CD4-positive, alpha-beta T cell treated with Interleukin-15 for 4 hours (primary cell): ENCODE results near the gene BIRC2.

ENCODE experiments used
- DNase-seq: peaks from one replicate; pipeline ENCODE4 v3.0.0-alpha.2; 2020; ENCODE audit warnings: low spot score

BIRC2 gene

DNA sequence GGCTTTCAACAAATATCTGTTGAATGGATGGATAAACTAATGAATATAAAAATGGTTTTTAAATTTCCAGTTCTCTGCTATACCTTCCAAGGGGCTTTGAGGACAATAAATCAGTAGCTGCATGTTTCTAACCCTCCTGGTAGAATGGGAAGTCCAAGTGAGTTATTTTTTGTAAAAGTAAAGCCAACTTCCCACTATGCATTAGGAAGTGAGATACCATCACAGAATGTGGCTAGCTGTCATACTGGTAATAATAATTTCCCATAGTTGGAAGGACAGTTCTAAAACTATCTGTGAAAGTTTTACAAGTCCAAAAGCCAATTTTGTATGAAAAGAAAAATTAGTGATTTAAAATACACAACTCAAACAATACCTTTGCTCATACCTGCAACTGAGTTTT is 55.5 kb downstream of the BIRC2 start:
- DNase-seq = no peak

DNA sequence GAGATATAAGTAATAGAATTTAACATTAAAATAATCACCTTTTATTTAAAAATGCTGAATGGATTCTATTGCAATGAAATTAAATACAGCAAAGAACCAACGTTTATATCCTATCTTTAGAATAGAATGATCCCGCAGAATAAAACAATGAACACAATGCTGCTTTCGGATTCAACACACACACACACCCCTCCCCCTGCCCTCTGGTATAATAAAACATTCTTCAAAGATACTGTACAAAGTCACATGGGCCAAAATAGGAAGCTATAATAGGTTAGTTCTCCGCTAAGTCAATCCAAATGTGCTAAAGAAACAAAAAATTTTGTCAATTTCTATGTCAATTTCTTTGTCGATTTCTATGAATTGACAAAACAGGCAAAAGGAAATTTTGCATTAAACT is 58.5 kb downstream of the BIRC2 start:
- no peak for DNase-seq

DNA sequence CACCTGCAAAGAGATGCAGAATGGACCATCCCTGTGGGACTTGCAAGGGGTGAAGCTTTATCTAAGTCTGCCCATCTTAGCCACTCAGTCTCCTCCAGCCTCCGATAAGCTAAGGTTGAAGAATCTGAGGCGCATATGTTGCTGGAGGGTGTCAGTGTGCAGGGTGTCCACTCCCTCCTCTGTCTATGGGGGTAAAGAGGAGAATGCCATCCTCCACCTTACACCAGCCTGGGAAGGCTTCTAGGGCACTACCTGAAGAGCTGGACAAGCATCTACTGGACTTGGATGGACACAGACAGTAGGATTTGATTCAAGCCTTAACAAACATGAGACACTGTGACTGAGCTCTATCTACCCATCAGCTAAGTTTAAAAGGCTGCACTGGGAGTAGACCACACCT is 59.1 kb downstream of the BIRC2 start:
- DNase-seq = no peak

DNA sequence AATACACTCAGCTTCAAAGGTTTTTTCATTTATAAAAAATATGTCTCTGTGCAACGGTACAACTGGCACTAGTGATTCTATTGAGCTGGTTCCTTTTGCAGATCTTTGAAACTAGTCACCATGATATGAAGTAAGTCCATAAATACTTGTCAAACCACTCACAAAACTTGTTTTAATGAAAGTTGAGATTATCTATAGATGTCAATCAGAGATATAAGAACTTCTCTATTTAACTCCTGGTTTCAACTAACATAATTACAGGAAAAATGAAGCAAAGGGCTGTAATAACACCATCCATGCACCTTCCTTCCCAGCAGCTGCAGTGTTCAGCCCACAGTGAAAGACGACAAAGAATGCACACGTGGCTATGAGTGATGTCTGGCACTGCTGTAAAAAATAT is 60.9 kb downstream of the BIRC2 start:
- DNase-seq = no peak

DNA sequence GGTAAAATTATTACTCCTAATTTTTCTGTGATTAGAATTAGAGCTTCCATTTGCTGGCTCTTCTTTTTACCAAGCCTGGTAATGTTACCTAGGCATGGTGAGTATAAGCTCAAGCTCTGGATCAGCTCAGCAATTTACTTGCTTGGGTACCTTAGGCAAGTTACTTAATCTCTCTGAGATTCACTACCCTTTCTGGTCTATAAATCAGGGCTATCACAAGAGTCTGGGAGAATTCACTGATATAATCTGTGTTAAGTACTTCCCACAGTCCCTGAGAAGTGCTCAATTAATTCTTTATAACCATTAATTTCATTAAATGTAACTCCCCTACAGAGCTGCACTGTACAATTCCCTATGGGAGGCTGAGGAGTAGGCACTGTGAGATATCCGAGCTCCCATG is 61.3 kb downstream of the BIRC2 start:
- no peak for DNase-seq

DNA sequence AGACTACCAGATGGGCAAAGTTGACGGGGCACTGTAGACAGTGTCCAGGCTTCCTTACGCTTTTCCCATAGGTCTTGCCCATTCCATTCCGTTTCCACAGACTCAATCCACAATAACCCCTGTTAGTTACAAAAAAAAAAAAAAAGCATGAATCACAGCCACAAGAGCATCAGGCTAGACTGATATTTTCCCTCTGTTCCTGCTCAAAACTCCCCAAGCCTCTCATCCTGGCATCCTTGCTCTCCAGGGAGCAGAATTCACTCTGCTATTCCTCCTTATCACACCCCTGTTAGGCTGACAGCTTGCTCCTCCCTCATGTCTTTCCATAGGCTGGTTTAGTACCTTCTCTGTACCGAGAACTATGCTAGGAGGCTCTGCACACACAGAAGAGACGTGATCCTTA is 63.4 kb downstream of the BIRC2 start:
- DNase-seq = no peak

DNA sequence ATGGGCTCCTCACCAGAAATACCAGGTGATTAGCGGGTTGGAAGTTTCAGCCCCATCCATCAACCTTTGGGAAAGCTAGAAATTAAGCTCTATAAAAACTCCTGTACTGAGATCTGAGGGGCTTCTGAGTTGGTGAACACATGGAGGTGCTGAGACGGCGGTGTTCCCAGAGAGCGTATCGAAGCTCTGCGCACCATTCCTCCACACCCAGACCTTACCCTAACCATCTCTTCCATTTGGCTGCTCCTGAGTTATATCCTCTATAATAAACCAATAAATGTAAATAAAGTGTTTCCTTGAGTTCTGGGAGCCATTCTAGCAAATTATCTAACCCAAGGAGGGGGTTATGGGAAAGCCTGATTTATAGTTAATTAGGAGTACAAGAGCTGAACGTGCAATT is 64.1 kb downstream of the BIRC2 start:
- no peak for DNase-seq

DNA sequence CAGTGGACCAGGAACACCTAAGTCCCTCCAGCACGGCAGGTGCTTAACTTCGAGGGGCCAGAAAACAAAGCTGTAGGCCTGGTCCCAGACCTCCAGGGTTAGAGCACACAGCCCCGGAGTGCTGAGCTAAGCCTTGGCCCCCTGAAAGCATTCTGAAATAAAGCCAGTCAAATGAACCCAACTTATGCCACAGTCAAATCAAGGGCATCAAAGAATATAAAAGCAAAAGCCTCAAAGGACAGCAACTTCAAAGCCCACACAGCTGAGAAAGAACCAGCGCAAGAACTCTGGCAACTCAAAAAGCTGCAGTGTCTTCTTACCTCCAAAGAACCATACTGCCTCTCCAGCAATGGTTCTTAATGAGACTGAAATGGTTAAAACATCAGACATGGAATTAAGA is 66.5 kb downstream of the BIRC2 start:
- DNase-seq = no peak

DNA sequence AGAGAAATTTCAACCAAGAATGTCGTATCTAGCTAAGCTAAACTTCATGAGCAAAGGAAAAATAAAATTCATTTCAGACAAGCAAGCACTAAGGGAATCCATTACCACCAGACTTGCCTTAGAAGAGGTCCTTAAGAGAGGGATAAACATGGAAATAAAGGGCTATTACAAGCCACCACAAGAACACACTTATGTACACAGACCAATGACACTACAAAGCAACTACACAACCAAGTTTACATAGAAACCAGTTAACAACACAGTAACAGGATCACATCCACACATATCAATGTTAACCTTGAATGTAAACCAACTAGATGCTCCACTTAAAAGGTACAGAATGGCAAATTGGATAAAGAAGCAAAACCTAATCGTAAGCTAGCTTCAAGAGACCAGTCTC is 67.5 kb downstream of the BIRC2 start:
- no peak for DNase-seq

DNA sequence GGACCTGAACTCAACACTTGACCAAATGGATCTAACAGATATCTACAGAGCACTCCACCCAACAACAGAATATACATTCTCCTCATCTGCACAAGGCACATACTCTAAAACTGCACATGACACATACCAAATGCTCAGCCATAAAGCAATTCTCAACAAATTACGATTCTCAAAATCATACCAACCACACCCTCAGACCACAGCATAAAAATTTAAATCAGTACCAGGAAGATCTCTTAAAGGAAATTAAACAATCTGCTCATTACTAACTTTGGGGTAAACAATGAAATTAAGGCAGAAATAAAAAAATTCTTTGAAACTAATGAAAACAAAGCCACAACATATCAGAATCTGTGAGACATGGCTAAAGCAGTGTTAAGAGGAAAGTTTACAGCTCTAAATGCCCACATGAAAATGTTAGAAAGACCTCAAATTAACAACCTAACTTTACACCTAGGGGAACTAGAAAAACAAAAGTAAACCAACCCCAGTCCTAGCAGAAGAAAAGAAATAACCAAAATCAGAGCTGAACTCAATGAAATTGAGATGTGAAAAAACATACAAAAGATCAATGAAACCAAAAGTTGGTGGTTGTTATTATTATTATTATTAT is 68.4 kb downstream of the BIRC2 start:
- peak; percentile 73 for DNase-seq

DNA sequence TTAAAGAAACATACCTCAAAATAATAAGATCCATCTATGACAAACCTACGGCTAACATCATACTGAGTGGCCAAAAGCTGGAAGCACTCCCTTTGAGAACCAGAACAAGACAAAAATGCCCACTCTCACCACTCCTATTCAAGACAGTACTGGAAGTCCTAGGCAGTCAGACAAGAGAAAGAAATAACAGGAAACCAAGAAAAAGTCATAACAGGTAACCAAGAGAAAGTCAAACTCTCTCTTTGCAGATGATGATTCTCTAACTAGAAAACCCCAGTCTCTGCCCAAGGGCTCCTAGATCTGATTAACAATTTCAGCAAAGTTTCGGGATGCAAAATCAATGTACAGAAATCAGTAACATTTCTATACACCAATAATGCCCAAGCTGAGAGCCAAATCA is 70.0 kb downstream of the BIRC2 start:
- peak; percentile 41 for DNase-seq

DNA sequence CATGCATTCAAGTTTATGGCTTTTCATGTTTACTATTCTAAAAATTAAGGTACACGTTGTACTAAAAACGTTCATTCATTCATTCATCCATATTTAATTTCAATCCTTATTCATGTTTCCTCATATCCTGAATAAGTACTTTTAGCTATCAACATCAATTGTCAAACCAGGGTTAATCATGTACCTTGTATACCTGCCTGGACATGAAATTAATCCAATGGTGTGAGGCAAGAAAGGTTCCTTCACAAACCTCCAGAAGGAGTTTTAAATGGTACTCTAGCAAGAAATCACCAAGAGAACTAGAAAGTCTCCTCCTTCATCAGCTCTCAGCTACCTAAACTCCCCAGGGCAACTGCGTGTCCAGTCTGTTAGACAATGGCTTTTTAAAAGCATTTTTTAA is 72.2 kb downstream of the BIRC2 start:
- no peak for DNase-seq

DNA sequence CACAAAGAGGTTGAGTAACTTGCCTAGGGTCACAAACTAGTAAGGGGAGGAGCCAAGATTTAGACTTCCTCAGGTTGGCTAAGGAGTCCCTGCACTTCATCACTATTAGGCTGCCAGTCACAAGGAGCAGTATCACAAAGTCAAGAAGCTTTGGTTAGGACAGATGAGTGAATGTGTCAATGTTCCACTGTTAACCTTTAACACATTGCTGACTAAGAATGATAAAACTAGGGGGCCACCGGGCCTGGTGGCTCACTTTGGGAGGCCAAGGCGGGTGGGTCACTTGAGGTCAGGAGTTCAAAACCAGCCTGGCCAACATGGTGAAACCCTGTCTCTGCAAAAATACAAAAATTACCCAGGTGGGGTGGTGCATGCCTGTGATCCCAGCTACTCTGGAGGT is 73.5 kb downstream of the BIRC2 start:
- no peak for DNase-seq

DNA sequence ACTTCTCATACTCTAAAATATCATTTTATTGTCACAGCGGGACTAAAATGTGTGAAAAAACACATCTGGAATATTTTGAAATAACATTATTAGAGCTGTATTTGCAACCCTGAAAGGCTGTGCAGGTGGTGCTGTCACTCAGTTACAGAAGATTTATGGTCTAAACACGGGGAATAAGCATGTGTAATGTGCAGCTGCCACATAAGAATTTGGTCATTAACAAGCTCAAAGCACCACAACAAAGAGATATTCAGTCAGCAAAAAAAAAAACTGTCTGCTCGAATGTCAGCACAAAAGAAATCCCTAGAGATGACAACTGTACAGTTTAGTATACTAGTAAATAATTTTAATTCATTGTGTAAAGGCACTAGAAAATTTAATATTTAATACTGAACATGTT is 74.2 kb downstream of the BIRC2 start:
- peak; percentile 44 for DNase-seq

DNA sequence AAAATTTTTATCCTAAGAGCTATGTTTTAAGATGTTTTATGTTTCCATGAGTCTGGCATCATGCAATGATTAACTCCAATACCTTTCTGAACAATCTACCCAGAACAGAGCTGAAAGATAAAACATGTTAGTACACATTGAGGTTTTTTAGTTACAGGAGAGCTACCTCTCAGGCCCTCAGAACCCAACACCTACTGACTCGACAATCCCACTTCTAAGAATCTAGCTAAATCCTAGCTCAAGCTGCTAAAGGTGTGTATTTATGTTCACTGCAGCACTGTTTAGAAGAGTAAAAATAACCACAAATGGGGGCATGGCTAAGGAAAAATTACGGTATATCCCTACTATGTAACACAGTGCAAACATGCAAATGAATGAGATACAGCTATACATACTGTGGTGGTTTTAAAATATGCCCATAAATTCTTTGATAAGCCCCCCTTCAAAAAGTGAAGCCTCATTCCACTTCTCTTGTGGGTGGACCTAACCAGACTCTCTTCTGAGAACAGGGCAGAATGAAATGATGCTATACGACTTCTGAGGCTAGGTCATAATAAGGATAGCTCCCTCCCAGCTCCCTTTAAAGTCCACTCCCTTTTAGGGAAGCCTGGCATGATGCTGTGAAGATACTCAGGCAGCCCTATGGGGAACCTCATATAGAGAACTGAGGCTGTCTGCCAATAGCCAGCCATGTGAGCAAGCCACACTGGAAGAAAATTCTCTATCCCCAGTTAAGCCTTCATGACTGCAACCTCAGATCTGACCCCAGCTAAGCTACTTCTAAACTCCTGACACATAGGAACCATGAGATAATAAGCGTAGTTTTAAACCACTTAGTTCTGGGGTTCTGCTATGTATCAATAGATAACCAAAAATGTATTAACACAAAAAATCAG is 76.1 kb downstream of the BIRC2 start:
- peak; percentile 43 for DNase-seq

DNA sequence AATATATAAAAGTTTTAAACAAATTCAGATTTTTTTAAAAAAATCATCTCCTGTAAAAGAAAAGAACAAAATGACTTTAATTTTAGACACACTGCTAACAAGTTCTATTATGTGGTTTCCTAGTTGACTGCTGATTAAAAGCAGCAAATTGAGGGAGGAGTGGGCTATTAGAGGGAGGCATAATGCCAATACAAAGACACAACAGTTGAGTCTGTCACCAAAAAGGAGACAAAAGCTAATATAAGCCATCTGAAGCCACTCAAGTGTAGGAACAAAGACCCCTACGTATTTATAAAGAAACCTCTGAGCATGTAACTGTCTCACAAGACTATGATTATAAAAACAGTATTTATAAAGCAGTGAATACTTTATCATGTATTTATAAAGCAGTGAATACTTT is 76.9 kb downstream of the BIRC2 start:
- DNase-seq = no peak

DNA sequence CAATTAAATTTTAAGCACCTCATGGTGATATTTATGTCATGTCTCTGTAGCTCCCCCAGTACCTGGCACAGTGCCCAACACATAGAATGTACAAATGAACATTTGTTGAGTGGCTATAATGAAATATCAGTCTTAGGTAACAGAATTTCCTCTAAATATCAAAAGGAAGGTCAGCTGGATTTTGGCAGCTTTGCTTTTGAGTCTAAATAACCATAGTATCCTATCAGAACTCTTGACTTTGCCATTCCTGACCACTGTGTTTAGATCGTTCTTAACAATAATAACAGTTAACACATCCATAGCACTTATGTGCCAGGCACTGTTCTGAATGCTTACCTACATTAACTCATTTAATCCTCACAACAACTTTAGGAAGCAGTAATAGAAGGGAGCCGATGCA is 79.0 kb downstream of the BIRC2 start:
- no peak for DNase-seq

DNA sequence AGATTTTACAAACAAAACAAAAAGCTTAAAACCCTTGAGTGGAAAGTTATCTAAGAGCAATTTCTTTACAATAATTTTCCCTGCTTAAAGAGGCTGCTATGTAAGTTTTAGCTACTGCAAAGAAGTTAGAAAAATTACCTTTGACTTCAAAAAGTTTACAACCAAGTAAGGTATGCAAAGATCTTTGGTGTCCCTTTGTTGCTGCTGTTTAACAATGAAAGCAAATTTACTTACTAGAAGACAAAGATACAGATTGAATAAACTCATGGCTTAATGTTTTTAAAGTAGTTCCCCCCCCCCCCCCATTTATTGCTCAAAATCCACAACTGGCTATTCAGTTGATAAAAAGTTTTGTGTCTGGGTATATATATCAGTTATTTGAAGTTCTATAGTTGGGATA is 79.6 kb downstream of the BIRC2 start:
- no peak for DNase-seq

DNA sequence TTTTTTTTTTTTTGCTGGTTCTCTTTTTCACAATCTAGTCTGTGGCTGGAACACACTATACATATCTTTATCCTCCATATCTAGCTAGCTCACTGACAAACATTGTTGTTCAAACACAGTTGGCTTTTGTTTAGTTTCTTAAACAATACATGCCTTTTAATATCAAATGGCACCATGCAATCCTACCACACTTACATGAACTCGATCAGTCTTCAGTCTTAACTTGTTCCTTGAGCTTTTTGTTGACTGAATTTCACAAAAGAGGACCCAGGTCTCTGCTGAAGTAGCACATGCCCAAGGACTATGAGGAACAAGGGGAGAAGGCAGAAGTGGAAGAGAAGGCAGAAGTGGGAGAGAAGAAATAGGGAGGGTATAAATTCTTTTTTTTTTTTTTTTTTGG is 80.1 kb downstream of the BIRC2 start:
- no peak for DNase-seq
